ENCODE measurements around the gene PYY.

The PYY gene
- long read RNA-seq, partial matches to known transcripts = 0 of 1 reads
- long read RNA-seq, other reads (novel, unspliced or antisense) = 1 of 1 reads

DNA sequence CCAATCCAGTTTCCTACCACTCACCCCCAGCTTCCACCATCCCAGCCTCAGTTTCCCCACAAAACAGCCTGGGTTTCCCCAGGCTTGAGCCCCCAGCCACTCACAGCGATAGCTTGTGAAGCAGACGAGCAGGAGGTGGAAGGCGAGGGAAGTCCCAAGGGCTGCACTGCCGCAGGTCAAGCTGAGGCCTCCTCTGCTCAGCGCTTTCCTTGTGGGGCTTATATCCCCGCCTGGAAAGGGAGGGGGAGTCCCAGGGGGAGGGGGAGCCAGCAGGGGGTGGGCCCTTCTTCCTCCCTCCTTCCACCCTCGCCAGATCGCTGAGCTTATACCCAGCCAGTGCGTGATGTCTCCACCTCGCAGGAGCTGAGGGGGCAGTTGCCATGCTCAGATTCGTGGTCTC, at the start of gene PYY:
PYY (minus strand) TSS at position 195 of the 400 bp plus-strand sequence. CDS start 457 bp downstream, outside the sequence.
- no peak for DNase-seq (ENCODE audit: low read depth in 1 of 2, low spot score in 1 of 2)
- TF ChIP-seq, protein P1, sequence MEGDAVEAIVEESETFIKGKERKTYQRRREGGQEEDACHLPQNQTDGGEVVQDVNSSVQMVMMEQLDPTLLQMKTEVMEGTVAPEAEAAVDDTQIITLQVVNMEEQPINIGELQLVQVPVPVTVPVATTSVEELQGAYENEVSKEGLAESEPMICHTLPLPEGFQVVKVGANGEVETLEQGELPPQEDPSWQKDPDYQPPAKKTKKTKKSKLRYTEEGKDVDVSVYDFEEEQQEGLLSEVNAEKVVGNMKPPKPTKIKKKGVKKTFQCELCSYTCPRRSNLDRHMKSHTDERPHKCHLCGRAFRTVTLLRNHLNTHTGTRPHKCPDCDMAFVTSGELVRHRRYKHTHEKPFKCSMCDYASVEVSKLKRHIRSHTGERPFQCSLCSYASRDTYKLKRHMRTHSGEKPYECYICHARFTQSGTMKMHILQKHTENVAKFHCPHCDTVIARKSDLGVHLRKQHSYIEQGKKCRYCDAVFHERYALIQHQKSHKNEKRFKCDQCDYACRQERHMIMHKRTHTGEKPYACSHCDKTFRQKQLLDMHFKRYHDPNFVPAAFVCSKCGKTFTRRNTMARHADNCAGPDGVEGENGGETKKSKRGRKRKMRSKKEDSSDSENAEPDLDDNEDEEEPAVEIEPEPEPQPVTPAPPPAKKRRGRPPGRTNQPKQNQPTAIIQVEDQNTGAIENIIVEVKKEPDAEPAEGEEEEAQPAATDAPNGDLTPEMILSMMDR (IDR thresholded peaks at IDR 0.05; ENCODE audit: insufficient read depth, low read length) = no peak
- TF ChIP-seq SPI1 (IDR thresholded peaks at IDR 0.05; ENCODE audit: borderline replicate concordance, low read depth) (no peak), POLR2AphosphoS5 (IDR thresholded peaks at IDR 0.05; ENCODE audit: low read depth) (no peak), GABPA (IDR thresholded peaks at IDR 0.05; ENCODE audit: low read depth) (no peak)
- TF ChIP-seq, protein P2, sequence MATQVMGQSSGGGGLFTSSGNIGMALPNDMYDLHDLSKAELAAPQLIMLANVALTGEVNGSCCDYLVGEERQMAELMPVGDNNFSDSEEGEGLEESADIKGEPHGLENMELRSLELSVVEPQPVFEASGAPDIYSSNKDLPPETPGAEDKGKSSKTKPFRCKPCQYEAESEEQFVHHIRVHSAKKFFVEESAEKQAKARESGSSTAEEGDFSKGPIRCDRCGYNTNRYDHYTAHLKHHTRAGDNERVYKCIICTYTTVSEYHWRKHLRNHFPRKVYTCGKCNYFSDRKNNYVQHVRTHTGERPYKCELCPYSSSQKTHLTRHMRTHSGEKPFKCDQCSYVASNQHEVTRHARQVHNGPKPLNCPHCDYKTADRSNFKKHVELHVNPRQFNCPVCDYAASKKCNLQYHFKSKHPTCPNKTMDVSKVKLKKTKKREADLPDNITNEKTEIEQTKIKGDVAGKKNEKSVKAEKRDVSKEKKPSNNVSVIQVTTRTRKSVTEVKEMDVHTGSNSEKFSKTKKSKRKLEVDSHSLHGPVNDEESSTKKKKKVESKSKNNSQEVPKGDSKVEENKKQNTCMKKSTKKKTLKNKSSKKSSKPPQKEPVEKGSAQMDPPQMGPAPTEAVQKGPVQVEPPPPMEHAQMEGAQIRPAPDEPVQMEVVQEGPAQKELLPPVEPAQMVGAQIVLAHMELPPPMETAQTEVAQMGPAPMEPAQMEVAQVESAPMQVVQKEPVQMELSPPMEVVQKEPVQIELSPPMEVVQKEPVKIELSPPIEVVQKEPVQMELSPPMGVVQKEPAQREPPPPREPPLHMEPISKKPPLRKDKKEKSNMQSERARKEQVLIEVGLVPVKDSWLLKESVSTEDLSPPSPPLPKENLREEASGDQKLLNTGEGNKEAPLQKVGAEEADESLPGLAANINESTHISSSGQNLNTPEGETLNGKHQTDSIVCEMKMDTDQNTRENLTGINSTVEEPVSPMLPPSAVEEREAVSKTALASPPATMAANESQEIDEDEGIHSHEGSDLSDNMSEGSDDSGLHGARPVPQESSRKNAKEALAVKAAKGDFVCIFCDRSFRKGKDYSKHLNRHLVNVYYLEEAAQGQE (IDR thresholded peaks at IDR 0.05; ENCODE audit: insufficient replicate concordance, low read depth) = no peak
- no peak within 1 kb of the TSS for H3K27ac ChIP-seq (replicated peaks)
- peaks cover 25% of the 10 kb centered on the region for H3K27me3 ChIP-seq (ENCODE audit: insufficient read depth, poor library complexity, severe bottlenecking)
- no peak within 1 kb of the TSS for H3K4me3 ChIP-seq (replicated peaks; ENCODE audit: insufficient read depth, low read length)

DNA sequence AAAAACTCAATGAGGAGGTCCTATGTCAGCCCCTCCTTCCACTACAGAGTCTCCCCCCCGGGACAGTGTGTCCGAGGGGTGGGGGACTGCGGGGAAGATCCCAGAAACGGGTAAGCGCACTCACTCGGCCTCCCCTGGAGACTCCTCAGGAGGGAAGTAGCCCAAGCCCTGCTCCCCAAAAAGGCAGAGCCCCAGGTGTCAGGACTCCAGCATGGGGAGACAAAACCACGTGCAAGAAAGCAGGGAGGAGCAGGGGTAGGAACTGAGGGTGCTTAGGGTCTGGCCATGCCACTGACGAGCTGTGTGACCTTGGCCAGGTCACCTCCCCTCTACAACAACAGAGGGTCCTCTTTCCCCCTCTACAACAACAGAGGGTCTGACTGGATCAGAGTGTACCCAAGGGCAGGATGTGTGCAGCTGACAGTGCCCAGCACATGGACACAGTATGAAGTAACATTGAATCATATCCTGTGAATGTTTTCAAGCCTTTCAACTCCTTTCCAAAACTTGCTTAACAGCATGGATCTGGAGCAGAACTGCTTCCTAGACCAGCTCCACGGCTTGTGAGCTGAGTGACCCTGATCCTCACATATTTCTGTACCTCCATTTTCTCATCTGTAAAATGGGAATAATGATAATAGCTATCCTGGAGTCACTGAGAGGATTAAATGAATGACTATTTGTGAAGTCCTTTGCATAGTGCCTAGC, 48.6 kb upstream of the PYY start:
- H3K4me3 ChIP-seq (replicated peaks; ENCODE audit: insufficient read depth, low read length) = no peak overlapping the region
- no peak overlapping the region for H3K27ac ChIP-seq (replicated peaks)
- TF ChIP-seq, protein P2 (IDR thresholded peaks at IDR 0.05; ENCODE audit: insufficient replicate concordance, low read depth) = no peak
- TF ChIP-seq SPI1 (IDR thresholded peaks at IDR 0.05; ENCODE audit: borderline replicate concordance, low read depth) = no peak
- TF ChIP-seq, protein P1 (IDR thresholded peaks at IDR 0.05; ENCODE audit: insufficient read depth, low read length) = no peak
- no peak for TF ChIP-seq GABPA (IDR thresholded peaks at IDR 0.05; ENCODE audit: low read depth)
- no peak for TF ChIP-seq POLR2AphosphoS5 (IDR thresholded peaks at IDR 0.05; ENCODE audit: low read depth)
- no peak for DNase-seq (ENCODE audit: low read depth in 1 of 2, low spot score in 1 of 2)
- H3K27me3 ChIP-seq (ENCODE audit: insufficient read depth, poor library complexity, severe bottlenecking) = peaks cover 38% of the 10 kb centered on the region

DNA sequence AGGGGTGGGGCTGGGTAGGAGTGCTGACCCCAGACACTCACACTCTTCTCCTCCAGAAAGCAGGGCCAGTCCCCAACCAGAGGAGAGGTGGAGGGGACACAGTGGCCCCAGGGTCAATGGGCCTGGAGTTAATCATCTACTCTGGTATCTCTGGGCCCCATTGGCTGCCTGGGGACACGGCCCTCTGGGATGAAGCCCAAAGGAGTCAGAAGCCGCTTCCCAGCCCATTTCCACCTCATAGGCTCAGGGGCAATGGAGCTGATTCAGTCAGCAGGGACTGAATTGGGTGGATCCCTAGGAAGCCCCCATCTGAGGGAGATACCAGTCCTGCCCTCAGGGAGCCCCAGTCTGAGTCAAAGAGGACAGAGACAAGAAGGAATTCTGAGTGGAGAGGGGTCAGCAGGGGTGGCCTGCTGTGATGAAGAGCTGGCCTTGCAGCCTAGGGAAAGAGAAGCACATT, 47.8 kb upstream of the PYY start:
- TF ChIP-seq POLR2AphosphoS5 (IDR thresholded peaks at IDR 0.05; ENCODE audit: low read depth) = no peak
- no peak for TF ChIP-seq SPI1 (IDR thresholded peaks at IDR 0.05; ENCODE audit: borderline replicate concordance, low read depth)
- no peak for TF ChIP-seq GABPA (IDR thresholded peaks at IDR 0.05; ENCODE audit: low read depth)
- TF ChIP-seq, protein P2 (IDR thresholded peaks at IDR 0.05; ENCODE audit: insufficient replicate concordance, low read depth) = no peak
- TF ChIP-seq, protein P1 (IDR thresholded peaks at IDR 0.05; ENCODE audit: insufficient read depth, low read length) = no peak
- DNase-seq (ENCODE audit: low read depth in 1 of 2, low spot score in 1 of 2) = no peak
- H3K27ac ChIP-seq (replicated peaks) = no peak overlapping the region
- peaks cover 34% of the 10 kb centered on the region for H3K27me3 ChIP-seq (ENCODE audit: insufficient read depth, poor library complexity, severe bottlenecking)
- H3K4me3 ChIP-seq (replicated peaks; ENCODE audit: insufficient read depth, low read length) = no peak overlapping the region

Data from HL-60 (cell line).